DMS114 treated with DMSO at 0.1 percent for 48 hours (cell line): ENCODE measurements around the gene ROR1.

Experiments used
- DNase-seq: peaks from one replicate; lab custom pipeline; 2025; ENCODE audit not compliant: unreplicated experiment; lab: John Stamatoyannopoulos, UW

Gene ROR1

DNA sequence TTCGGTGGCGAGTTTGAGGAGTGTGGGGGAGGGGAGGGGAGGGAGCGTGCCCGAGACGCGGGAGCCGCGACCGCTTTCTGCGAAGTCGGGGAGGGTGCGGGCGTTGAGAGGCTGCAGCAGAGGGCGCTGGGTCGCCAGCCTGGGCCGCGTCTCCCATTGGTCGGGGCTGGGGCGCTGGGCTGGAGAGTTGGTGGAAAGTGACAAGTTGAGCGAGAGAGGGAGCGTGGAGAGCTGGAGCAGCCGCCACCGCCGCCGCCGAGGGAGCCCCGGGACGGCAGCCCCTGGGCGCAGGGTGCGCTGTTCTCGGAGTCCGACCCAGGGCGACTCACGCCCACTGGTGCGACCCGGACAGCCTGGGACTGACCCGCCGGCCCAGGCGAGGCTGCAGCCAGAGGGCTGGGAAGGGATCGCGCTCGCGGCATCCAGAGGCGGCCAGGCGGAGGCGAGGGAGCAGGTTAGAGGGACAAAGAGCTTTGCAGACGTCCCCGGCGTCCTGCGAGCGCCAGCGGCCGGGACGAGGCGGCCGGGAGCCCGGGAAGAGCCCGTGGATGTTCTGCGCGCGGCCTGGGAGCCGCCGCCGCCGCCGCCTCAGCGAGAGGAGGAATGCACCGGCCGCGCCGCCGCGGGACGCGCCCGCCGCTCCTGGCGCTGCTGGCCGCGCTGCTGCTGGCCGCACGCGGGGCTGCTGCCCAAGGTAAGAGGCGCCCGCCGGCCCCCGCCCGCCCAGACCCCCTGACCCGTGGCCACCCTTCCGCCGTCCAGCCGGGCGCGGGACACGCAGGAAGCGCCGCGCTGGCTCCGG, at the start of gene ROR1:
Gene ROR1, plus strand, starts transcription at position 203 of the 802 bp plus-strand sequence.
- peak; percentile 63 for DNase-seq

DNA sequence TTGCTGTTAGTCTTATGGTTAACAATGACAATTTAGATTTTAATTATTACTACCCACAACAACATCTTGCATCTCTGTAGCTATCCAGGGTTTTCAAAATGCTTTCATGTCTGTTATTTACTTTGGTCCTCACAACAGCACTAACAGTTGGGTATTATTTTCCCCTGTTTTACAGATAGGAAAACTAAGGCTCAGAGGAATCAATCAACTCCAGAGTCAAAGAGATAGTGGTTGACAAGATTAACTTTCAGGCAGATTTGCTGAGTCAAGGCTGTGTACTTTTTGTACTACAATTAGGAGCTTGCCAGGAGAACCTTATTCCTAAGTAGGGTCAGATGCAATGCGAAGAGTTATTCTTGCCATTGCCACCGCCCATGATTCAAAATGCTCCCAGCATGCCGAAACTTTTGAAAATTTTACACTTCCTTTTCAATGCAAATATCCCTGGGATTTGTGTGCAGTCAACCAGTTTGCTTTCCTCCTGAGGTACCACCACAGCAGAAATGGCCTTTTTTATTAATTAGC, 49.4 kb upstream of the ROR1 start:
- no peak for DNase-seq

- DNase-seq, result no peak
Observed at GRCh38 chr1:63728611-63729226, 45.1 kb upstream of the ROR1 start.

GRCh38 chr1:63729227-63729620, 44.6 kb upstream of the ROR1 start:
- no peak for DNase-seq

DNA sequence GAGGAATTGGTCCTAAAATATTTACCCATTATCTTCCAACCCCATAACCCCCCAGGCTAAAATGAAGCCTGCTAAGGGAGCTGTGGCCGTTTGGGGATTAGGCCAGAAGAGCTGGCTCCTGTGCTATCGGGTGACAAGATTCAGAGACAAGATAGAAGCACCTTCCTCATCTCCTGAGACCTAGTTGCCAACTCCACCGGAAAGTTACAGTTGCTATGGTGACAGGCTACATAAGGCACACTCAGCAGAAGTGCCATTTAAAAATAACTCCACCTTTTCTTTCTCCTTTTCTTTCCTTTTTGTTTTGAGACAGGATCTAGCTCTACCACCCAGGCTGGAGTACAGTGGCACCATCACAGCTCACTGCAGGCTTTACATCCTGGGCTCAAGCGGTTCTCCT, 43.6 kb upstream of the ROR1 start:
- DNase-seq, result peak; percentile 7

- no peak for DNase-seq
Observed at GRCh38 chr1:63731117-63732043, 42.4 kb upstream of the ROR1 start.

DNA sequence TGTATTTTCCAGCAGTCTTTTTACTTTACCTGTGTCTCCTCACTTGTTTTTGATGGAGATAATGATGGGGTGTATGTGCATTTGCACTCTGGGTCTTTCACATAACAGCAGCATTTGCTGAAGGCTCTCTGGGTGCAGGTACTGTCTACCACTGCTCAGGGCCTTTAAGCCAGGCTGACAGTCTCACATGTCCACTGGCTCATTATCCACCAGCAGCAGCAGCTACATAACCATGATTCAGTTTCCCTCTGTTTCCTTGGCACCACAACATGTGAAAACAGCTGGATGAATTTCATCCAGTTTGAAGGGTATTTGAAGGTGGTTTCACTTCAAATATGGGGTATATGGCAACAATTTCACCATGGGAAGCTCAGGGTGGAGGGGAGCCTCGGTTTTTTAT, 41.2 kb upstream of the ROR1 start:
- no peak for DNase-seq

- no peak for DNase-seq
Observed at GRCh38 chr1:63738772-63739171, 35.0 kb upstream of the ROR1 start.

- no peak for DNase-seq
Observed at GRCh38 chr1:63739452-63739851, 34.4 kb upstream of the ROR1 start.

- no peak for DNase-seq
Observed at GRCh38 chr1:63740432-63740831, 33.4 kb upstream of the ROR1 start.

DNA sequence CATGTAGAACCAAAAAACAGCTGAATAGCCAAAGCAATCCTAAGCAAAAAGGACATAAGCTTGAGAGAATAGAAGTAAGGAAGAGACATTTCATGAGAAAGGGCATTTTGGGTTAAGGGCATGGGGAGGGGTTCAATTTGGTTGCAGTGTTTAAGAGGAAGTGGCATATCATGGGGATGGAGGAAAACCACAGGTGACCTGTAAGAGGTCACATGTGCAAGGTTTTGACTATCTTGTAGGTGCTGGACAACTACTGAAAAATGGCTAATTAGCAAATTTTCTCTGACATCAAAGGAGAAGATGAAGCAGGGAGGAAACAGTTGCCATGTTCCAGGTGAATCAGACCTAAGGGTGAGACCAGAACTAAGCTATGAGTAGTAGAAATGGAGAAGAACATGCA, 31.3 kb upstream of the ROR1 start:
- DNase-seq, result no peak

GRCh38 chr1:63743781-63744180, 30.0 kb upstream of the ROR1 start:
- DNase-seq, result no peak

GRCh38 chr1:63746129-63746864, 27.5 kb upstream of the ROR1 start:
- DNase-seq, result no peak

GRCh38 chr1:63747445-63747844, 26.4 kb upstream of the ROR1 start:
- no peak for DNase-seq

DNA sequence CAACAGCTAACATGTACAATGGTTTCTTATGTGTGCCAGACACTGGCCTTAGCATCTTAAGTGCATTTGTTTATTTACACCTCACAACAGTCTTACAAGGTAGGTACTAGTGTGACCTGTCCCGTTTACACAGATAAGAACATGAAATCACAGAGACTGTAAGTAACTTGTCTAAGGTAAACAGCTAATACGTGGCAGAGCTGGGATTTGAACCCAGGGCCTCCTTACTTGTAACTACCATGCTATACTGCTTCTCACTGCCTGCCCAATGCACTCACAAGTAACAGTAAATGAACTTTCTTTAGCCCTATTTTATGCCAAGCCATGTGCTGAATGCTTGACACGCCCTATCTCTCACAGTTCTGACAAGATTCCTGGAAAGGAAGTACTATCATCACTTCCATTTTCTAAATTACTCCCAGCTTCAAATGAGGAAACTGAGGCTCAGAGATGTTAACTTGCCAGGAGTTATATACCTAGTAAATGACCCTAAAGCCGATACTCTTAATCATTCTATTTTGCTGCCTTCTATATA, 25.7 kb upstream of the ROR1 start:
- DNase-seq, result no peak

- DNase-seq, result no peak
Observed at GRCh38 chr1:63748641-63749040, 25.2 kb upstream of the ROR1 start.

DNA sequence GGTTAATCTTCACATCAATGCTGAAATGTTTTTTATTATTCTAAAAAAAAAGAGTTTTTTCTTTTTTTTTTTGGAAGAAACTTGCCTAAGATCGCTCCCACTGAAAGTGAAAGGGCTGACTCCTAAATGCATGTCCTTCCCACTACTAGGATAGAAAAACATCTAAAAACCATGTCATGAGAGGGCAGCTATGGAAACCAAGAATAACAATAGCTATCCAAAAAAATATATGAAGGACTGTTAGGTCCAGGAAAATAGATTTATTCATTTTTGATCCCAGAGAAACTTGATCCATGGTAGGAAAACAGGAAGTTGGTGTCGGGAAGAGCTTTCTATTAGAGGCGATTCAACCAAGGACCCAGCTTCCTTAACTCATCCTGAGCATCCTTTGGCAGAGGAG, 23.1 kb upstream of the ROR1 start:
- DNase-seq, result no peak

- no peak for DNase-seq
Observed at GRCh38 chr1:63752176-63752575, 21.6 kb upstream of the ROR1 start.

GRCh38 chr1:63753591-63753990, 20.2 kb upstream of the ROR1 start:
- DNase-seq, result no peak

DNA sequence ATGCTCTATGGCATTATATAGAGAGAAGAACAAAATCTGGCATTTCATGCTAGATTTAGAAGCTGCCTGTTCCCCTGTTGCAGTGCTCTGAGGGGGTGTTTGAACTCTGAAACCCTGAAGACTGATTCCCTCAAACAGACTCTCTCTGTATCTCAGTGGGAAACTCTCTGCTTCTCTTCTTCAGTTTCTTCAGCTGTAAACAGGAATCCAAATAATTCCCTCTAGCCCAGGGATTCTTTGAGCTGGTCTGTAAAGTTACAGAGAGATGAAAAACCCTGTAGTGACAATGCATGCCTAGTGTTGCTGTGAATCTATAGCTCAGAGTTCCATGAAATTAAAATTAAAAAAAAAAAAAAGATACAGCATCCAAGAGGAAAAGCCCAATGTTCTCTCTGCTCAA, 17.0 kb upstream of the ROR1 start:
- no peak for DNase-seq

DNA sequence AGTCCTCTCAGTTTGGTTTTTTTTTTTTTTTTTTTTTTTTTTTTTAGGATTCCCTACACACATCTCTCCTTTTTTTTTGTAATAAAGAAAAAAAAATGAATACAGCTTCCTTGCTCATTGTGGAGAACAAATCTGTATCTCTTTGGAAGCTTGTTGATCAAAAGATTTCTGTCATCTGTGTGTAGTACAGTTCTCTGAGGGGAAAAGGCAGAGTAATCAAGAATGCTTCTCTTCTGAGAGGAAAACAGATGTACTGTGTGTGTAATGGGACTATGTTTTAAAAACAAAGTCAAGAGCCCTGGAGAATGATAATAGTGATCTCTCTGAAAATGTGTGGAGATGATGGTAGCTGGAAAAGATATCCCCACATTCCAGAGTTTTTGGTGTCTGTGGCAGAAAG, 16.5 kb upstream of the ROR1 start:
- DNase-seq, result no peak
